Measurements from ENCODE around the gene NTF3. TPM values are rescaled to one million over a fixed set of nuclear protein-coding genes. Genes with fewer than 3 reads are reported as not detected.

The NTF3 gene
- total RNA-seq, 2 experiments from 2014 or later: not detected

DNA sequence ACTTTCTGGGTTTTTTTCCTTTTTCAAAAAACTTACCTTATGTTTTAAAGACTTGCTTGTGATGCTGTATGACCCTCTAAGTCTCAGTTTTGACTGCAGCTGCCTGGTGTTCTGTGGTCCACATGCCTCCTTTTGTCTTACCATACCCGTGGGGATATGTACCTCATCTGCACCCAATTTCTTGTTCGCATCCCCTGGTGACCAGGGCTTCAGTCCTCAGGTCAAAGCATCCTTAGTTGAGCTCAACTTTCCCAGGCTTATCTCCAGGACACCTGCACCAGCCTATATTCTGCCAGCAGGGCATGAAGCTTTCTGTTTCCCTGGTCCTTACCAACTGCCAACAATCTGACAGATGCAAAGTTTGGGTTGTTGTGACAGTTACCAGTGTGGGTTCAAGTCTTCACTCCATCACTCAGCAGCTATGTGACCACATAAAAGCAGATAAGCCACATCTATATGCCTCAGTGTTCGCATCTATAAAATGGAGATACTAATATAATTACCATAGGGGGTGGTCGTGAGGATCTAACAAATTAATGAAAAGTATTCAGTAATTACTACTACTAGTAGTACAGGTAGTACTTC lies 94.0 kb downstream of the NTF3 start:
- H3K4me1 ChIP-seq (ENCODE audit: insufficient read depth, low read length): no peaks in the 10 kb centered on the region
- H3K27ac Mint-ChIP-seq: no peak overlapping the region
- H3K27ac ChIP-seq (ENCODE audit: low read depth in 1 of 2, low read length in 2 of 2): no peak overlapping the region
- H3K4me1 Mint-ChIP-seq (ENCODE audit: low read depth): no peaks in the 10 kb centered on the region
- TF ChIP-seq, protein P1, sequence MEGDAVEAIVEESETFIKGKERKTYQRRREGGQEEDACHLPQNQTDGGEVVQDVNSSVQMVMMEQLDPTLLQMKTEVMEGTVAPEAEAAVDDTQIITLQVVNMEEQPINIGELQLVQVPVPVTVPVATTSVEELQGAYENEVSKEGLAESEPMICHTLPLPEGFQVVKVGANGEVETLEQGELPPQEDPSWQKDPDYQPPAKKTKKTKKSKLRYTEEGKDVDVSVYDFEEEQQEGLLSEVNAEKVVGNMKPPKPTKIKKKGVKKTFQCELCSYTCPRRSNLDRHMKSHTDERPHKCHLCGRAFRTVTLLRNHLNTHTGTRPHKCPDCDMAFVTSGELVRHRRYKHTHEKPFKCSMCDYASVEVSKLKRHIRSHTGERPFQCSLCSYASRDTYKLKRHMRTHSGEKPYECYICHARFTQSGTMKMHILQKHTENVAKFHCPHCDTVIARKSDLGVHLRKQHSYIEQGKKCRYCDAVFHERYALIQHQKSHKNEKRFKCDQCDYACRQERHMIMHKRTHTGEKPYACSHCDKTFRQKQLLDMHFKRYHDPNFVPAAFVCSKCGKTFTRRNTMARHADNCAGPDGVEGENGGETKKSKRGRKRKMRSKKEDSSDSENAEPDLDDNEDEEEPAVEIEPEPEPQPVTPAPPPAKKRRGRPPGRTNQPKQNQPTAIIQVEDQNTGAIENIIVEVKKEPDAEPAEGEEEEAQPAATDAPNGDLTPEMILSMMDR (IDR thresholded peaks at IDR 0.05): no peak
- no peak overlapping the region for H3K4me3 ChIP-seq (ENCODE audit: low read length)
- no peaks in the 10 kb centered on the region for H3K27me3 Mint-ChIP-seq
- H3K9me3 Mint-ChIP-seq: no peaks in the 10 kb centered on the region
- H3K36me3 Mint-ChIP-seq (ENCODE audit: low read depth): no peaks in the 10 kb centered on the region
- H3K9me3 ChIP-seq (ENCODE audit: control insufficient read depth in 1 of 2, insufficient read depth in 1 of 2, low read length in 2 of 2): no peaks in the 10 kb centered on the region
- ChIA-PET POLR2A (no interaction called here), CTCF (no interaction called here)
- H3K4me3 Mint-ChIP-seq: no peak overlapping the region
- no peaks in the 10 kb centered on the region for H3K36me3 ChIP-seq (ENCODE audit: insufficient read depth, low read length)
- ATAC-seq (ENCODE audit: poor library complexity) (no peak), DNase-seq (no peak)
- no peaks in the 10 kb centered on the region for H3K27me3 ChIP-seq (ENCODE audit: control insufficient read depth in 1 of 2, insufficient read depth in 2 of 2, low read length in 2 of 2)
- intact Hi-C loops (cut with DNase I, micrococcal nuclease): no loop called here

DNA sequence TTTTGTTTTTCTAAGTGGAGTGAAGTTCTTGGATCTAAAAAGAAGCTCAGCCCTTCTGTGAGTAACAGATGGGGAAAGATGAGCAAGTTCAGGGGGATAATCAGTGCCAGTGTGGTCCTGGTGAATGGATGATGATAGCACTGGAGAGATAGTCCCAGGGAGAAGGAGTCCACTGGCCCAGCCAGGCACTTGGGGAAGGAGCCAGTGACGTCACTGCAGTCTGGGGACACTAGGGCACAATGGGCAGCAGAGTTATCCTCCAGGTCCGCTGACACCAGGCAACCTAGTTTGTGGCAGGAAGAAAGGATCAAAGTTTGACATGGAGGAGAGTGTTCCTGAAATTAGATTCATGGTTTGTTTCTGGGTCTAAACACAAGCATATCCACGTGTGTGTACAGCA lies 101.5 kb downstream of the NTF3 start:
- POLR2A ChIA-PET: no interaction called here
- H3K27ac Mint-ChIP-seq: no peak overlapping the region
- peaks cover 40% of the 10 kb centered on the region for H3K27me3 Mint-ChIP-seq

DNA sequence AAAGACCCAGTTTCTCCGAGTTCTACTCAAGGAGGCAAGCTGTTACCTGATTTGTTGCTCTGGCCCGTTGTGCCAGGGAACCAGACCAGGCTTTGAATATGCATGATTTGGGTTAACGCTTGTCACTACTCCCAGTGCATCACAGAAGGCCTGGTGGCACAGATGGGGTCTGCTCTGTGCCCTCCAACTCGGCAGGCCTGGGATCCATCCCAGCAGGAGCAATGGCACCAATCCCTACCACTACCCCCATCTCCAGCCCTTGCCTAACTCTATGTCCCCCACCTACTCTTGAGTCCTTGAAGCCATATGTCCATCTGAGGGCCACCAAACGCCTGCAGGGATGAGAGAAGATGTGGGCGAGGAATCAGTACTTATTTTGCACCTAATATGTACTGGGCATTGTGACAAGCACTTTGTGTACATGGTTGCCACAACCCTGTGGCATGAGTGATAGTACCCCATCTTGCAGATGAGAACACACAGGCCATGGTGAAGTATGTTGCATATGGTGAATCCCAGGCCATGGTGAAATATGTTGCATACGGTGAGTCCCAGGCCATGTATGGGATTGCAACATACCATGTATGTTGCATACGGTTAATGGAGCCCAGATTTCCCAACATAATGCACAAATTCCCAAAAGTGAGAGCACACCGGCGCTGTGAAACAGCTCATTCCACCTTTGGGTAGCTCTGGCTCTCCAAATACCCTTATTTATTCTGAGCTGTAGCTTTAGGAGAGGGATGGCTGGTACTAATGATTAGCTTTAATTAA lies 102.7 kb downstream of the NTF3 start:
- Histone ChIP-seq H3K4me3 (ENCODE audit: low read length) (no peak overlapping the region), H3K4me1 (ENCODE audit: insufficient read depth, low read length) (no peaks in the 10 kb centered on the region), H3K27ac (ENCODE audit: low read depth in 1 of 2, low read length in 2 of 2) (no peak overlapping the region), H3K27me3 (ENCODE audit: control insufficient read depth in 1 of 2, insufficient read depth in 2 of 2, low read length in 2 of 2) (no peaks in the 10 kb centered on the region), H3K36me3 (ENCODE audit: insufficient read depth, low read length) (no peaks in the 10 kb centered on the region), H3K9me3 (ENCODE audit: control insufficient read depth in 1 of 2, insufficient read depth in 1 of 2, low read length in 2 of 2) (peaks cover 0 to 4% of the 10 kb centered on the region in 2 experiments)
- ATAC-seq (ENCODE audit: poor library complexity): no peak
- ChIA-PET CTCF (no interaction called here), POLR2A (no interaction called here)
- no peak for DNase-seq
- no peaks in the 10 kb centered on the region for H3K36me3 Mint-ChIP-seq (ENCODE audit: low read depth)
- intact Hi-C loops (cut with DNase I, micrococcal nuclease): no loop called here
- no peaks in the 10 kb centered on the region for H3K4me1 Mint-ChIP-seq (ENCODE audit: low read depth)
- no peak overlapping the region for H3K4me3 Mint-ChIP-seq
- peaks cover 3% of the 10 kb centered on the region for H3K9me3 Mint-ChIP-seq
- no peak overlapping the region for H3K27ac Mint-ChIP-seq
- TF ChIP-seq, protein P1 (IDR thresholded peaks at IDR 0.05): no peak
- peaks cover 47% of the 10 kb centered on the region for H3K27me3 Mint-ChIP-seq

More for the DNA sequence above, 101.5 kb downstream of the NTF3 start:
- Mint-ChIP-seq H3K36me3 (ENCODE audit: low read depth) (no peaks in the 10 kb centered on the region), H3K4me3 (no peak overlapping the region), H3K9me3 (peaks cover 3% of the 10 kb centered on the region), H3K4me1 (ENCODE audit: low read depth) (no peaks in the 10 kb centered on the region)
- H3K9me3 ChIP-seq (ENCODE audit: control insufficient read depth in 1 of 2, insufficient read depth in 1 of 2, low read length in 2 of 2): peaks cover 0 to 4% of the 10 kb centered on the region in 2 experiments
- no peaks in the 10 kb centered on the region for H3K4me1 ChIP-seq (ENCODE audit: insufficient read depth, low read length)
- H3K27me3 ChIP-seq (ENCODE audit: control insufficient read depth in 1 of 2, insufficient read depth in 2 of 2, low read length in 2 of 2): no peaks in the 10 kb centered on the region
- H3K4me3 ChIP-seq (ENCODE audit: low read length): no peak overlapping the region
- no peak for ATAC-seq (ENCODE audit: poor library complexity)
- DNase-seq: no peak
- no peaks in the 10 kb centered on the region for H3K36me3 ChIP-seq (ENCODE audit: insufficient read depth, low read length)
- CTCF ChIA-PET: no interaction called here
- TF ChIP-seq, protein P1 (IDR thresholded peaks at IDR 0.05): no peak
- no peak overlapping the region for H3K27ac ChIP-seq (ENCODE audit: low read depth in 1 of 2, low read length in 2 of 2)
- intact Hi-C loops (cut with DNase I, micrococcal nuclease): no loop called here
